ENCODE data around the gene HIGD2A. TPM values are rescaled to one million over a fixed set of nuclear protein-coding genes. Genes with fewer than 3 reads are reported as not detected.

Gene HIGD2A
- total RNA-seq, 1 experiment from 2014 or later, result 170 TPM

DNA sequence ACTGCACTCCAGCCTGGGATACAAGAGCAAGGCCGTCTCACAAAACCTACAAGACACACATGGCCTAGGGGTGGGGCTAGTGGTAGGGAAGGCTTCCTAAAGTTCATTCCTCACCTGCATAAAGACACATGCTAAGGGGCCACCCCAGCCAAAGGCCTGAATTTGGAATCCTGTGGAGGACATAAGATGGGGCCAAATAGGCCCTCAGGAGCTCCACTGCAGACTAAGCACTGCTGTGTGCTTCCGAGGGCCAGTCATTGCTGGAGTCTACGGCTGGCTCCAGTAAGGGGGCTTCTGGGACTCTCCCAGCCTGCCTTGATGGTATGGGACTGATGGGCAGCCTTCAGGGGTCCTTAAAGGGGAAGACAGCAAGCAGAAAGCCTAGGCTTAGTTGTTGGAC is 5.8 kb upstream of the HIGD2A start:
- no peak overlapping the region for H3K27ac ChIP-seq
- H3K27me3 ChIP-seq, result no peaks in the 10 kb centered on the region
- DNase-seq, result no peak
- no peak overlapping the region for H3K4me3 ChIP-seq
- peaks cover 52% of the 10 kb centered on the region for H3K36me3 ChIP-seq
- H3K4me1 ChIP-seq, result 0 out of 2 replicates have a peak, but pooled peaks cover 3% of the 10 kb centered on the region
- H3K9me3 ChIP-seq (replicated peaks), result no peaks in the 10 kb centered on the region

DNA sequence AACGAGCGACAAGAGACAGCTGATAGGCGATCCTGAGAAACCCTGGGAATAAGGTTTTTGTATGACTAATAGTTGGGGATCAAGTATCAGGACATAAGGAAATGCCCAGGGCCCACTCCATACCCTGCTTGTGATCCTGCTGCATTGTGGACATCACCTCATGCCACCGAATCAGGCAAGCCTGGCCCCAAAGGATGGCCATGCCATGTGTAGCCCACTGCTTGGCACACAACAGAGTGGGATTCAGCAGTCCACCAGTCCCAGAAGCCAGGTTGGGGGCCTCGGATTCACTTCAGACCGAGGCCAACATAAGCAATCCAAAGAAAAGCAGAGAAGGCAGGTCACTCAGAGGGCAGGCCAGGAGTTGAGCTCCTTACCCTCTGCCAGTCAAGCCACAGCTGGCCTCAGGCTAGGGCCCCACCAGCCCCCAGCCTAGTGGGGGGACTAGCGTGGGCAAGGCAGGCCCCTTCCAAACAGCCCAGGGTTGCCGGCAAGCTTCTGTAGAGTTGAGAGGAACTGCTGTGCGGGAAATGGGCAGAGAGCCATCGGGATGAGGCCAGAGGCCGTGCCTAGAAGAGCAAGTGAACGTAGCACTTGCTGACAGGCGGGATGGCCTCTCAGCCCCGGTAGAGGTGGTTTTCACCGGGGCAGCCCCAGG is 5.2 kb upstream of the HIGD2A start:
- no peaks in the 10 kb centered on the region for H3K27me3 ChIP-seq
- no peak for DNase-seq
- H3K27ac ChIP-seq, result no peak overlapping the region
- H3K36me3 ChIP-seq, result peaks cover 52% of the 10 kb centered on the region
- no peak overlapping the region for H3K4me3 ChIP-seq
- H3K4me1 ChIP-seq, result 0 out of 2 replicates have a peak, but pooled peaks cover 3% of the 10 kb centered on the region
- no peaks in the 10 kb centered on the region for H3K9me3 ChIP-seq (replicated peaks)

- H3K4me3 ChIP-seq, result no peak overlapping the region
- peaks cover 52% of the 10 kb centered on the region for H3K36me3 ChIP-seq
- no peaks in the 10 kb centered on the region for H3K27me3 ChIP-seq
- H3K27ac ChIP-seq, result no peak overlapping the region
- DNase-seq, result no peak
- 0 out of 2 replicates have a peak, but pooled peaks cover 3% of the 10 kb centered on the region for H3K4me1 ChIP-seq
- no peaks in the 10 kb centered on the region for H3K9me3 ChIP-seq (replicated peaks)
Measured at GRCh38 chr5:176383961-176384360, 4.6 kb upstream of the HIGD2A start.

- H3K36me3 ChIP-seq, result peaks cover 52% of the 10 kb centered on the region
Measured at GRCh38 chr5:176384366-176384930, 4.1 kb upstream of the HIGD2A start.

GRCh38 chr5:176384991-176385390 is 3.6 kb upstream of the HIGD2A start:
- Histone ChIP-seq H3K9me3 (replicated peaks) (no peaks in the 10 kb centered on the region), H3K36me3 (peaks cover 52% of the 10 kb centered on the region), H3K4me1 (0 out of 2 replicates have a peak, but pooled peaks cover 3% of the 10 kb centered on the region), H3K27ac (no peak overlapping the region), H3K4me3 (no peak overlapping the region), H3K27me3 (no peaks in the 10 kb centered on the region)
- no peak for DNase-seq

More at GRCh38 chr5:176384366-176384930, 4.1 kb upstream of the HIGD2A start:
- H3K4me1 ChIP-seq, result 0 out of 2 replicates have a peak, but pooled peaks cover 3% of the 10 kb centered on the region
- DNase-seq, result no peak
- H3K27ac ChIP-seq, result no peak overlapping the region
- no peaks in the 10 kb centered on the region for H3K9me3 ChIP-seq (replicated peaks)
- H3K27me3 ChIP-seq, result no peaks in the 10 kb centered on the region
- no peak overlapping the region for H3K4me3 ChIP-seq

- peaks cover 57% of the 10 kb centered on the region for H3K36me3 ChIP-seq
- H3K4me1 ChIP-seq, result 0 out of 2 replicates have a peak, but pooled peaks cover 3% of the 10 kb centered on the region
- no peak overlapping the region for H3K4me3 ChIP-seq
- no peaks in the 10 kb centered on the region for H3K9me3 ChIP-seq (replicated peaks)
- no peaks in the 10 kb centered on the region for H3K27me3 ChIP-seq
- DNase-seq, result no peak
- no peak overlapping the region for H3K27ac ChIP-seq
Measured at GRCh38 chr5:176386491-176386890, 2.1 kb upstream of the HIGD2A start.

GRCh38 chr5:176387384-176387925 is 1.1 kb upstream of the HIGD2A start:
- H3K27me3 ChIP-seq, result no peaks in the 10 kb centered on the region
- H3K4me1 ChIP-seq, result 0 out of 2 replicates have a peak, but pooled peaks cover 3% of the 10 kb centered on the region
- DNase-seq, result no peak
- H3K27ac ChIP-seq, result peak overlapping the region; percentile 98
- peaks cover 49% of the 10 kb centered on the region for H3K36me3 ChIP-seq
- no peaks in the 10 kb centered on the region for H3K9me3 ChIP-seq (replicated peaks)
- H3K4me3 ChIP-seq, result peak overlapping the region; percentile 80

GRCh38 chr5:176388003-176388443 is 528 bp upstream of the HIGD2A start:
- Histone ChIP-seq H3K4me1 (0 out of 2 replicates have a peak, but pooled peaks cover 3% of the 10 kb centered on the region), H3K9me3 (replicated peaks) (no peaks in the 10 kb centered on the region), H3K36me3 (peaks cover 45% of the 10 kb centered on the region), H3K27ac (peak overlapping the region; percentile 98), H3K4me3 (peak overlapping the region; percentile 80), H3K27me3 (no peaks in the 10 kb centered on the region)
- peak; percentile 34 to 44 for DNase-seq

DNA sequence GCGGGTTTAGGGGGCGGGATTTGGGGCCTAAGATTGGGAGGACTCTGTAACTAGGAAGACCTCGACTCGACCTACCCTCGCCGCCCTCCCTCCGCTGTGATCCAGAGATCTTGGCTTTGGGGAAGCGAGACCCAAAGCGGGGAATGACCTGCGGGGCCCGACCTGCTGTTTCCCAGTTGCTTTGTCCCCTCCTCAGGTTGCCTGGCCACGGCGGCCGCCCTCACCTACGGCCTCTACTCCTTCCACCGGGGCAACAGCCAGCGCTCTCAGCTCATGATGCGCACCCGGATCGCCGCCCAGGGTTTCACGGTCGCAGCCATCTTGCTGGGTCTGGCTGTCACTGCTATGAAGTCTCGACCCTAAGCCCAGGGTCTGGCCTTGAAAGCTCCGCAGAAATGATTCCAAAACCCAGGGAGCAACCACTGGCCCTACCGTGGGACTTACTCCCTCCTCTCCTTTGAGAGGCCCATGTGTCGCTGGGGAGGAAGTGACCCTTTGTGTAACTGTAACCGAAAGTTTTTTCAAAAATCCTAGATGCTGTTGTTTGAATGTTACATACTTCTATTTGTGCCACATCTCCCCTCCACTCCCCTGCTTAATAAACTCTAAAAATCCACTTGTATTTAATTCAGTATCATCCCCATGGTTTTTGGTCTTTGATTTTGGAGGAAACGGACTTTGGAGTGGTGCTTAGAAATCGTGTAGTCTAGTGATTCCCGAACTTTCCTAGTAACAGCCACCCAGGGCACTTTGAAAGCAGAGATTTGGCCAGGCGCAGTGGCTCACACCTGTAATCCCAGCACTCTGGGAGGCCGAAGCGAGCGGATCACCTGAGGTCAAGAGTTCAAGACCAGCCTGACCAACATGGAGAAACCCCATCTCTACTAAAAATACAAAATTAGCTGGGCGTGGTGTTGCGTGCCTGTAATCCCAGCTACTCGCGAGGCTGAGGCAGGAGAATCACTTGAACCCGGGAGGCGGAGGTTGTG is 878 bp downstream of the HIGD2A start:
- peaks cover 31% of the 10 kb centered on the region for H3K36me3 ChIP-seq
- no peak for DNase-seq

DNA sequence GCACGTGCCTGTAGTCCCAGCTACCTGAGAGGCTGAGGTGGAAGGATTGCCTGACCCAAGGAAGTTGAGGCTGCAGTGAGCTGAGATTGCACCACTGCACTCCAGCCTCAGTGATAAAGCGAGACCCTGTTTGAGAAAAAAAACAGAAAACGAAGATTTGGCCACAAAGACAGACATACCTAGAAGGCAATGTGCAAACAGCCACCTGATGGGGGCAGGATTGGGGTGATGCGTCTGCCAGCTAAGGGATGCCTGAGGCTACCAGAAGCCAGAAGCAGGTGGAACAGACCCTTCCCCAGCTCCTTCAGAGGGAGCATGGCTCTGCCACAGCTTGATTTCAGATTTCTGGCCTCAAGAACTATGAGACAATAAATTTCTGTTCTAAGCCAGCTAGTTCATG is 2.9 kb downstream of the HIGD2A start:
- H3K4me1 ChIP-seq, result 0 out of 2 replicates have a peak, but pooled peaks cover 3% of the 10 kb centered on the region
- H3K4me3 ChIP-seq, result no peak overlapping the region
- no peaks in the 10 kb centered on the region for H3K27me3 ChIP-seq

More for the DNA sequence above, 878 bp downstream of the HIGD2A start:
- no peaks in the 10 kb centered on the region for H3K9me3 ChIP-seq (replicated peaks)
- H3K4me3 ChIP-seq, result peak overlapping the region; percentile 80
- H3K27ac ChIP-seq, result peak overlapping the region; percentile 98
- H3K4me1 ChIP-seq, result 0 out of 2 replicates have a peak, but pooled peaks cover 3% of the 10 kb centered on the region
- H3K27me3 ChIP-seq, result no peaks in the 10 kb centered on the region

GRCh38 chr5:176391999-176392398 is 3.4 kb downstream of the HIGD2A start:
- no peaks in the 10 kb centered on the region for H3K27me3 ChIP-seq
- 0 out of 2 replicates have a peak, but pooled peaks cover 3% of the 10 kb centered on the region for H3K4me1 ChIP-seq
- H3K27ac ChIP-seq, result no peak overlapping the region
- H3K36me3 ChIP-seq, result peaks cover 10% of the 10 kb centered on the region; the same call in 1 of the 2 replicates
- no peak overlapping the region for H3K4me3 ChIP-seq
- no peaks in the 10 kb centered on the region for H3K9me3 ChIP-seq (replicated peaks)
- no peak for DNase-seq

More for the DNA sequence above, 2.9 kb downstream of the HIGD2A start:
- no peaks in the 10 kb centered on the region for H3K9me3 ChIP-seq (replicated peaks)
- no peak overlapping the region for H3K27ac ChIP-seq
- DNase-seq, result no peak
- H3K36me3 ChIP-seq, result peaks cover 12% of the 10 kb centered on the region

DNA sequence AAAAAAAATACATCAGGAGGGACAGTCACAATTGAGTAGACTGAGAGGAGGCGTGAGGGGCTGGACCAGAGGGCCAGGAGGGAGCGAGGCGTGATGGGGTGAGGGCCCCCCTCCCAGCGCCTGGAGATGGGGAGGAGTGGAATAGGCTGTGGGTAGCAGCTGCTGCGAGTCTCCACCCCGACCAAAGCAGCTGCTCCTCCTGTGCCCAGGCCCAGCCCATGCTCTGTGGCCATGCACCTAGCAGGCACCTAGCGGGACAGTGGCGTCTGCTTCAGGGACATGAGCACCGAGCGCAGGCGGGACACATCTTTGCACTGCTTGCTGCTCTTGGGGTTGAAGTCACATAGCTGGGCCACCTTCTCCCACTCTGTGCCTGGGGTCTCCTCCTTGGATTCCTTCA is 4.0 kb downstream of the HIGD2A start:
- H3K4me3 ChIP-seq, result no peak overlapping the region
- H3K27me3 ChIP-seq, result no peaks in the 10 kb centered on the region
- H3K9me3 ChIP-seq (replicated peaks), result no peaks in the 10 kb centered on the region
- H3K4me1 ChIP-seq, result no peaks in the 10 kb centered on the region
- no peak for DNase-seq
- H3K36me3 ChIP-seq, result peaks cover 10% of the 10 kb centered on the region; the same call in 1 of the 2 replicates
- no peak overlapping the region for H3K27ac ChIP-seq

- Histone ChIP-seq H3K27me3 (no peaks in the 10 kb centered on the region), H3K4me1 (no peaks in the 10 kb centered on the region), H3K9me3 (replicated peaks) (no peaks in the 10 kb centered on the region), H3K36me3 (peaks cover 10% of the 10 kb centered on the region; the same call in 1 of the 2 replicates), H3K27ac (no peak overlapping the region), H3K4me3 (no peak overlapping the region)
- no peak for DNase-seq
Measured at GRCh38 chr5:176394096-176394495, 5.5 kb downstream of the HIGD2A start.
